Sigmoid colon (tissue), 3 donors: ENCODE measurements around the gene IARS1.

Experiments
- CTCF ChIP-seq, 4 experiments: fragments of 450-650 bp in 3 of 4; fragments of 200-600 bp in 1 of 4; IDR thresholded peaks; one replicate each; pipeline ENCODE4 v1.5.1; 2016 to 2019; ENCODE audit warnings: antibody characterized with exemption in 4 of 4, mild to moderate bottlenecking in 3 of 4, moderate library complexity in 2 of 4
- POLR2A ChIP-seq, 2 donors: fragments of 450-650 bp; IDR thresholded peaks; one replicate each; pipeline ENCODE4 v1.6.1; 2016; ENCODE audit warnings: antibody characterized with exemption in 2 of 2, mild to moderate bottlenecking in 2 of 2, moderate library complexity in 2 of 2

GRCh38 chr9:92265154-92265553, 28.3 kb downstream of the IARS1 start:
- TF ChIP-seq CTCF (IDR thresholded peaks at IDR 0.05) (no peak), POLR2A (IDR thresholded peaks at IDR 0.05) (no peak)
